ENCODE measurements around the gene ADAM10.

DNA sequence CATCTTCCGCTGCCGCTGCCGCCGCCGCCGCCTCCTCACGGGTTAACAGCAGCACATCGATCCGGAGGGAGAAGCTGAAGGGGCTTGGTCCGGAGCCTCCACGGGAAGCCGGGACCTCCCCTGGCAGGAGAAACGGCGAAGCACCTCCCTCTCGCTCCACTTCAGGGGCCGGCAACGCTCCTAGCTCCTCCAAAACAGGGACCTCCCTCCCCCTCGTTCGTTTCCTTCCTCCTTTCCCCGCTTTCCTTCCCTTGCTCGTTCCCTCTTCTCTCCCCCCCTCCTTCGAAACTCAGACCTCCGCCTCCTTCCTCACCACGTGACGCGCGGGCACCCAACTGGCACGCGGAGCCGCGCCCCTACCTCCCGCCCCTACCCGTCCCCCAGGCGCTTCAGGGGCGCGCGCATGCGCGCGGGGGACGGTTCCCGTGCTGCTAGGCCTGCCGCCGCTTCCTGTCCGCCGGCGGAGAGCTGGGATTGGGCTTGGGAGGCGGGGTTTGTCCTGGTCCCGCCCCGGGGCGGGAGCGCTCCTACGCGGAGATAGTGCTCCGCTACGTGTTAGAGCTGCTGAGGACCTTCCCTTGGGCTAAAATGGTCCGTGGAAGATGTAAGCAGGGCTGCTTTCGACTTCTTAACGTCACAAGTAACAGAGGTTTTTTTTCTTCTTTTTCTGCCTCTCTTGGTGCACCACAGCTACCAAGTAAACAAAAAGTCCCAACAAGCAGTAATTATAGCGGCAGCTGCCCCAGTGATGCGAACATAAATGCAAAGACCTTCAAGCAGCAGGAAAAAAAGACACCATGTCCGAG lies at the start of gene ADAM10:
- TF ChIP-seq, protein P1, sequence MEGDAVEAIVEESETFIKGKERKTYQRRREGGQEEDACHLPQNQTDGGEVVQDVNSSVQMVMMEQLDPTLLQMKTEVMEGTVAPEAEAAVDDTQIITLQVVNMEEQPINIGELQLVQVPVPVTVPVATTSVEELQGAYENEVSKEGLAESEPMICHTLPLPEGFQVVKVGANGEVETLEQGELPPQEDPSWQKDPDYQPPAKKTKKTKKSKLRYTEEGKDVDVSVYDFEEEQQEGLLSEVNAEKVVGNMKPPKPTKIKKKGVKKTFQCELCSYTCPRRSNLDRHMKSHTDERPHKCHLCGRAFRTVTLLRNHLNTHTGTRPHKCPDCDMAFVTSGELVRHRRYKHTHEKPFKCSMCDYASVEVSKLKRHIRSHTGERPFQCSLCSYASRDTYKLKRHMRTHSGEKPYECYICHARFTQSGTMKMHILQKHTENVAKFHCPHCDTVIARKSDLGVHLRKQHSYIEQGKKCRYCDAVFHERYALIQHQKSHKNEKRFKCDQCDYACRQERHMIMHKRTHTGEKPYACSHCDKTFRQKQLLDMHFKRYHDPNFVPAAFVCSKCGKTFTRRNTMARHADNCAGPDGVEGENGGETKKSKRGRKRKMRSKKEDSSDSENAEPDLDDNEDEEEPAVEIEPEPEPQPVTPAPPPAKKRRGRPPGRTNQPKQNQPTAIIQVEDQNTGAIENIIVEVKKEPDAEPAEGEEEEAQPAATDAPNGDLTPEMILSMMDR (IDR thresholded peaks at IDR 0.05), result no peak
- TF ChIP-seq, protein P2, sequence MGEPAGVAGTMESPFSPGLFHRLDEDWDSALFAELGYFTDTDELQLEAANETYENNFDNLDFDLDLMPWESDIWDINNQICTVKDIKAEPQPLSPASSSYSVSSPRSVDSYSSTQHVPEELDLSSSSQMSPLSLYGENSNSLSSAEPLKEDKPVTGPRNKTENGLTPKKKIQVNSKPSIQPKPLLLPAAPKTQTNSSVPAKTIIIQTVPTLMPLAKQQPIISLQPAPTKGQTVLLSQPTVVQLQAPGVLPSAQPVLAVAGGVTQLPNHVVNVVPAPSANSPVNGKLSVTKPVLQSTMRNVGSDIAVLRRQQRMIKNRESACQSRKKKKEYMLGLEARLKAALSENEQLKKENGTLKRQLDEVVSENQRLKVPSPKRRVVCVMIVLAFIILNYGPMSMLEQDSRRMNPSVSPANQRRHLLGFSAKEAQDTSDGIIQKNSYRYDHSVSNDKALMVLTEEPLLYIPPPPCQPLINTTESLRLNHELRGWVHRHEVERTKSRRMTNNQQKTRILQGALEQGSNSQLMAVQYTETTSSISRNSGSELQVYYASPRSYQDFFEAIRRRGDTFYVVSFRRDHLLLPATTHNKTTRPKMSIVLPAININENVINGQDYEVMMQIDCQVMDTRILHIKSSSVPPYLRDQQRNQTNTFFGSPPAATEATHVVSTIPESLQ (CRISPR knock-in tag; IDR thresholded peaks at IDR 0.05), result no peak
- TF ChIP-seq JUN (CRISPR knock-in tag; IDR thresholded peaks at IDR 0.05) (no peak), FOXK1 (CRISPR knock-in tag; IDR thresholded peaks at IDR 0.05) (0 out of 2 replicates have a peak, but pooled peaks have one; percentile 44), ZSCAN18 (CRISPR knock-in tag; IDR thresholded peaks at IDR 0.05) (no peak)
